ENCODE data around the gene MAGI2.

MAGI2 gene

GRCh38 chr7:79401254-79401653, 52.2 kb downstream of the MAGI2 start:
- H4K91ac ChIP-seq (ENCODE audit: low read depth, low read length, poor library complexity): no peak overlapping the region

DNA sequence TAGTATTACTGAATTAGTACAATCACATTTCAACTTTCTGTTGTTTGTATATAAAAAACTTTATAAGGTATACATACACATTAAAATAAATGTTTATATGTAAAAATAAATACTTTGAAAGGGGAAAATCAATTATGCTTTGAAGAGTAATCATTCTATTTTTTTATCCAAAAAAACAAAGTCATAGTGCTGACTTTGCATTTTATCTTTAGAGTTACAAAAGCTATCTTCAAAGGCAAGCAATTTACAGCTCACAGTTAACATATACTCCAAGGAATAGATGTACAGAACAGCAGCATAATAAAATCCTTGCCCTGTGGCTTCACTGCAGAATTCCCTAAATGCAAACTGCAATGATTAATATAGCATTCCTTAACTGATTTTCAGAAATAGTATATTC, 53.2 kb downstream of the MAGI2 start:
- H3K9me3 ChIP-seq (replicated peaks in 1 of 2; ENCODE audit: control insufficient read depth in 2 of 2, insufficient read depth in 1 of 2, low read depth in 1 of 2, low read length in 2 of 2): no peaks in the 10 kb centered on the region
- H3K36me3 ChIP-seq (replicated peaks in 1 of 2; ENCODE audit: control insufficient read depth in 2 of 2, insufficient read depth in 2 of 2, low read length in 2 of 2): no peaks in the 10 kb centered on the region
- no peak overlapping the region for H3K9ac ChIP-seq (ENCODE audit: low read depth, low read length, poor library complexity)
- H3K79me1 ChIP-seq (ENCODE audit: low read depth, low read length): no peaks in the 10 kb centered on the region
- no peak overlapping the region for H3K18ac ChIP-seq (ENCODE audit: low read length)
- H3K4me1 ChIP-seq (ENCODE audit: control insufficient read depth in 2 of 2, insufficient read depth in 1 of 2, low read depth in 1 of 2, low read length in 2 of 2): peaks cover 2 to 5% of the 10 kb centered on the region in 2 donors
- H2BK12ac ChIP-seq (ENCODE audit: low read length): no peak overlapping the region
- no peak overlapping the region for H2AFZ ChIP-seq (ENCODE audit: low read length)
- no peak overlapping the region for H4K91ac ChIP-seq (ENCODE audit: low read depth, low read length, poor library complexity)
- H3K4me3 ChIP-seq (ENCODE audit: low read length in 2 of 2): no peak overlapping the region
- no peak overlapping the region for H3K27ac ChIP-seq (replicated peaks; ENCODE audit: low read length)
- no peak overlapping the region for H2AK5ac ChIP-seq (ENCODE audit: low read depth, low read length)
- H2BK120ac ChIP-seq (ENCODE audit: low read depth, low read length): no peak overlapping the region
- H3K27me3 ChIP-seq (ENCODE audit: control insufficient read depth in 3 of 3, insufficient read depth in 3 of 3, low read depth in 1 of 3, low read length in 3 of 3): no peaks in the 10 kb centered on the region
- H2BK15ac ChIP-seq (ENCODE audit: low read length): no peak overlapping the region
- no peak overlapping the region for H2BK5ac ChIP-seq (ENCODE audit: low read length)
- no peak for DNase-seq (ENCODE audit: low spot score)
- no peak overlapping the region for H3K4me2 ChIP-seq (ENCODE audit: insufficient read depth, low read length, poor library complexity, severe bottlenecking)
- H3K14ac ChIP-seq (ENCODE audit: low read length): no peak overlapping the region
- no peak overlapping the region for H3K23ac ChIP-seq (ENCODE audit: low read depth, low read length, poor library complexity)
- no peak overlapping the region for H3K4ac ChIP-seq (ENCODE audit: low read length)
- H4K8ac ChIP-seq (ENCODE audit: low read depth, low read length): no peak overlapping the region

More at GRCh38 chr7:79401254-79401653, 52.2 kb downstream of the MAGI2 start:
- no peak overlapping the region for H3K23ac ChIP-seq (ENCODE audit: low read depth, low read length, poor library complexity)
- H3K79me1 ChIP-seq (ENCODE audit: low read depth, low read length): no peaks in the 10 kb centered on the region
- H3K36me3 ChIP-seq (replicated peaks in 1 of 2; ENCODE audit: control insufficient read depth in 2 of 2, insufficient read depth in 2 of 2, low read length in 2 of 2): no peaks in the 10 kb centered on the region
- H3K27ac ChIP-seq (replicated peaks; ENCODE audit: low read length): no peak overlapping the region
- H2AFZ ChIP-seq (ENCODE audit: low read length): no peak overlapping the region
- H3K9ac ChIP-seq (ENCODE audit: low read depth, low read length, poor library complexity): no peak overlapping the region
- H3K27me3 ChIP-seq (ENCODE audit: control insufficient read depth in 3 of 3, insufficient read depth in 3 of 3, low read depth in 1 of 3, low read length in 3 of 3): no peaks in the 10 kb centered on the region
- no peak overlapping the region for H3K14ac ChIP-seq (ENCODE audit: low read length)
- H3K4ac ChIP-seq (ENCODE audit: low read length): no peak overlapping the region
- H2BK12ac ChIP-seq (ENCODE audit: low read length): no peak overlapping the region
- H3K4me2 ChIP-seq (ENCODE audit: insufficient read depth, low read length, poor library complexity, severe bottlenecking): no peak overlapping the region
- H2AK5ac ChIP-seq (ENCODE audit: low read depth, low read length): no peak overlapping the region
- no peak for DNase-seq (ENCODE audit: low spot score)
- H3K9me3 ChIP-seq (replicated peaks in 1 of 2; ENCODE audit: control insufficient read depth in 2 of 2, insufficient read depth in 1 of 2, low read depth in 1 of 2, low read length in 2 of 2): no peaks in the 10 kb centered on the region
- no peak overlapping the region for H4K8ac ChIP-seq (ENCODE audit: low read depth, low read length)
- H2BK5ac ChIP-seq (ENCODE audit: low read length): no peak overlapping the region
- no CpG with 5 or more reads among the region's 1 CpG for WGBS, 2 donors (ENCODE audit: extremely low coverage in 2 of 2, insufficient read length in 2 of 2, insufficient replicate concordance in 1 of 2)
- H3K4me1 ChIP-seq (ENCODE audit: control insufficient read depth in 2 of 2, insufficient read depth in 1 of 2, low read depth in 1 of 2, low read length in 2 of 2): peaks cover 0 to 5% of the 10 kb centered on the region in 2 donors
- no peak overlapping the region for H2BK120ac ChIP-seq (ENCODE audit: low read depth, low read length)
- H3K4me3 ChIP-seq (ENCODE audit: low read length in 2 of 2): no peak overlapping the region
- H2BK15ac ChIP-seq (ENCODE audit: low read length): no peak overlapping the region
- H3K18ac ChIP-seq (ENCODE audit: low read length): no peak overlapping the region

- Histone ChIP-seq H3K27me3 (ENCODE audit: control insufficient read depth in 3 of 3, insufficient read depth in 3 of 3, low read depth in 1 of 3, low read length in 3 of 3) (no peaks in the 10 kb centered on the region), H3K4me2 (ENCODE audit: insufficient read depth, low read length, poor library complexity, severe bottlenecking) (no peak overlapping the region), H2BK120ac (ENCODE audit: low read depth, low read length) (no peak overlapping the region), H3K4me3 (ENCODE audit: low read length in 2 of 2) (no peak overlapping the region), H3K9ac (ENCODE audit: low read depth, low read length, poor library complexity) (no peak overlapping the region), H3K4ac (ENCODE audit: low read length) (no peak overlapping the region), H2BK15ac (ENCODE audit: low read length) (no peak overlapping the region), H2AK5ac (ENCODE audit: low read depth, low read length) (no peak overlapping the region), H3K9me3 (replicated peaks in 1 of 2; ENCODE audit: control insufficient read depth in 2 of 2, insufficient read depth in 1 of 2, low read depth in 1 of 2, low read length in 2 of 2) (no peaks in the 10 kb centered on the region), H3K14ac (ENCODE audit: low read length) (no peak overlapping the region), H4K91ac (ENCODE audit: low read depth, low read length, poor library complexity) (no peak overlapping the region), H3K36me3 (replicated peaks in 1 of 2; ENCODE audit: control insufficient read depth in 2 of 2, insufficient read depth in 2 of 2, low read length in 2 of 2) (no peaks in the 10 kb centered on the region), H3K79me1 (ENCODE audit: low read depth, low read length) (no peaks in the 10 kb centered on the region), H3K4me1 (ENCODE audit: control insufficient read depth in 2 of 2, insufficient read depth in 1 of 2, low read depth in 1 of 2, low read length in 2 of 2) (peaks cover 2 to 5% of the 10 kb centered on the region in 2 donors), H2AFZ (ENCODE audit: low read length) (peak overlapping the region; percentile 68), H2BK12ac (ENCODE audit: low read length) (no peak overlapping the region), H3K23ac (ENCODE audit: low read depth, low read length, poor library complexity) (no peak overlapping the region), H4K8ac (ENCODE audit: low read depth, low read length) (no peak overlapping the region), H3K18ac (ENCODE audit: low read length) (no peak overlapping the region), H3K27ac (replicated peaks; ENCODE audit: low read length) (no peak overlapping the region), H2BK5ac (ENCODE audit: low read length) (no peak overlapping the region)
- DNase-seq (ENCODE audit: low spot score): no peak
- no CpG with 5 or more reads among the region's 3 CpGs for WGBS, 2 donors (ENCODE audit: extremely low coverage in 2 of 2, insufficient read length in 2 of 2, insufficient replicate concordance in 1 of 2)
These were observed 55.2 kb downstream of the MAGI2 start for GRCh38 chr7:79398138-79398749.

DNA sequence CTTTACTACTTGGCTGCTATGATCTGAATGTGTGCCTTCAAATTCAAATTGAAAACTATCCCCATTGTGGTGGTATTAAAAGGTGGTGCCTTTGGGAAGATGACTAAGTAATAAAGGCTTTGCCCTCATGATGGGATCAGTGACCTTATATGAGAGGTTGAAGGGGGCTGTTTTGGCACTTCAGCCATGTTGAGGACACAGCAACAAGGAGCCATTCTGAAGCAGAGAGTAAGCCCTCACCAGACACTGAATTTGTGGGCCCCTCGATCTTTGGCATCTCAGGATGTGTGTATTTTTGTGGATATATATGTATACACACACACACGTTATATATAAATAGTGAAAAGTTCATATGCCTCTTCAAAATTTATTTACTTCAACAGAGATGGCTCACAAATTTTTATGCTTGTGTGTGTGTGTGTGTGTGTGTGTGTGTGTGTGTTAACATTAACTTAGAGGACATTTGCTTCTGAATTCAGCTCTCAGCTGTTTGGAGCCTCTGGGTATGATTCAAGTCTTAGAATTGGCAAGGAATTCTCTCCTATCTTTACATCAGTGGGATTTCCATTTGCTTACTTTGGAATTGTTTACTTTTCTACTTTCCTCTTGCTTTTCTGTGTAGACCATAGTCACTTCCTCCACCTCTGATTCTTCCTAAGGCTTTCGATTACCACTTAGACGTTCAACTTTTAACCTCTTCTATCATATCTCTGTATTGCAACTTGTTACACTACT, 66.6 kb downstream of the MAGI2 start:
- H3K18ac ChIP-seq (ENCODE audit: low read length): no peak overlapping the region
- H4K8ac ChIP-seq (ENCODE audit: low read depth, low read length): no peak overlapping the region
- WGBS, 2 donors (ENCODE audit: extremely low coverage in 2 of 2, insufficient read length in 2 of 2, insufficient replicate concordance in 1 of 2): 100% methylated on average over 1 of the region's 4 CpGs; no CpG with 5 or more reads in 1 of the 2 donors
- H4K91ac ChIP-seq (ENCODE audit: low read depth, low read length, poor library complexity): no peak overlapping the region
- H3K79me1 ChIP-seq (ENCODE audit: low read depth, low read length): no peaks in the 10 kb centered on the region
- H3K4ac ChIP-seq (ENCODE audit: low read length): no peak overlapping the region
- no peak overlapping the region for H3K23ac ChIP-seq (ENCODE audit: low read depth, low read length, poor library complexity)
- H3K9me3 ChIP-seq (replicated peaks in 1 of 2; ENCODE audit: control insufficient read depth in 2 of 2, insufficient read depth in 1 of 2, low read depth in 1 of 2, low read length in 2 of 2): no peaks in the 10 kb centered on the region
- no peak overlapping the region for H3K9ac ChIP-seq (ENCODE audit: low read depth, low read length, poor library complexity)
- DNase-seq (ENCODE audit: low spot score): no peak
- H3K4me1 ChIP-seq (ENCODE audit: control insufficient read depth in 2 of 2, insufficient read depth in 1 of 2, low read depth in 1 of 2, low read length in 2 of 2): no peaks in the 10 kb centered on the region
- no peak overlapping the region for H2AK5ac ChIP-seq (ENCODE audit: low read depth, low read length)
- H2BK120ac ChIP-seq (ENCODE audit: low read depth, low read length): no peak overlapping the region
- no peak overlapping the region for H3K4me3 ChIP-seq (ENCODE audit: low read length in 2 of 2)
- H3K14ac ChIP-seq (ENCODE audit: low read length): no peak overlapping the region
- H3K4me2 ChIP-seq (ENCODE audit: insufficient read depth, low read length, poor library complexity, severe bottlenecking): no peak overlapping the region
- no peak overlapping the region for H3K27ac ChIP-seq (replicated peaks; ENCODE audit: low read length)
- no peaks in the 10 kb centered on the region for H3K36me3 ChIP-seq (replicated peaks in 1 of 2; ENCODE audit: control insufficient read depth in 2 of 2, insufficient read depth in 2 of 2, low read length in 2 of 2)
- no peak overlapping the region for H2BK15ac ChIP-seq (ENCODE audit: low read length)
- H2BK12ac ChIP-seq (ENCODE audit: low read length): no peak overlapping the region
- no peak overlapping the region for H2AFZ ChIP-seq (ENCODE audit: low read length)
- H3K27me3 ChIP-seq (ENCODE audit: control insufficient read depth in 3 of 3, insufficient read depth in 3 of 3, low read depth in 1 of 3, low read length in 3 of 3): no peaks in the 10 kb centered on the region
- H2BK5ac ChIP-seq (ENCODE audit: low read length): no peak overlapping the region

All from neuronal stem cell (in vitro differentiated cells).